PC-9 (cell line): ENCODE results near the gene SNX27.

ENCODE experiments used
- CTCF ChIP-seq: fragments of 200-600 bp; sonication (generic); conservative IDR thresholded peaks from 2 replicates; pipeline ENCODE4 v1.6.1; 2017; ENCODE audit warnings: mixed run types, antibody characterized with exemption, mild to moderate bottlenecking, moderate library complexity
- EZH2 ChIP-seq: fragments of 200-600 bp; sonication (generic); IDR thresholded peaks from 2 replicates; pipeline ENCODE4 v1.8.0; 2017; ENCODE audit warnings: antibody characterized with exemption, low read depth

GRCh38 chr1:151638074-151638775, 26.4 kb downstream of the SNX27 start:
- TF ChIP-seq EZH2, result no peak
- no peak for TF ChIP-seq CTCF
